T-helper 2 cell treated with Interferon-gamma antibody and Interleukin-4, amounts not matched to agents 5 μg/mL and 100 μg/mL, for 36 hours (primary cell): ENCODE measurements around the gene CDYL2.

Source experiments
- DNase-seq: peaks from one replicate; pipeline ENCODE4 v3.0.0; 2021; ENCODE audit warnings: low spot score
- H3K27ac Mint-ChIP-seq: one replicate; pipeline ENCODE4 v1.8.0; 2021; ENCODE audit warnings: mild to moderate bottlenecking, mixed read lengths
- H3K27me3 Mint-ChIP-seq: one replicate; pipeline ENCODE4 v1.8.0; 2021; ENCODE audit warnings: low read depth, mixed read lengths
- H3K36me3 Mint-ChIP-seq: one replicate; pipeline ENCODE4 v1.8.0; 2021; ENCODE audit warnings: low read depth, mixed read lengths
- H3K4me1 Mint-ChIP-seq: one replicate; pipeline ENCODE4 v1.8.0; 2021; ENCODE audit warnings: low read depth, mixed read lengths
- H3K4me3 Mint-ChIP-seq: one replicate; pipeline ENCODE4 v1.8.0; 2022; ENCODE audit warnings: mild to moderate bottlenecking, moderate library complexity, mixed read lengths
- H3K9me3 Mint-ChIP-seq: one replicate; pipeline ENCODE4 v1.8.0; 2021; ENCODE audit warnings: mixed read lengths

Gene CDYL2

DNA sequence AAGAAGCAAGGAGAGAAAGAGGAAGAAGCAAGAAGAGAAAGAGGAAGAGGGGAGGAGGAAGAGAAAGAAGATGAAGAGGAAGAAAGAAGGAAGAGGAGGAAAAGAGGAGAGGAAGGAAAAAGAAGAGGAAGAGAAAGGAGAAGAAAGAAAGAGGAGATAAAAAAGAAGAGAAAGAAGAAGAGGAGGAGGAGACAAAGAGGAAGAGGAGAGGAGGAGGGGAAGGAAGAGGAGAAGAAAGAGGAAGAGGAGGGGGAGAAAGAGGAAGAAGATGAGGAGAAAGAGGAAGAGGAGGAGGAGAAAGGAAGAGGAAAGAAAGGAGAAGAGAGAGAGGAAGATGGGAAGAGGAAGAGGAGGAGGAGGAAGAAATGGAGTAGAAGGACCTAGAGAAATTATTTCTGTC, 80.4 kb downstream of the CDYL2 start:
- peaks cover 4% of the 10 kb centered on the region for H3K36me3 Mint-ChIP-seq
- H3K9me3 Mint-ChIP-seq = peaks cover 10% of the 10 kb centered on the region
- peaks cover 15% of the 10 kb centered on the region for H3K4me1 Mint-ChIP-seq
- DNase-seq = no peak
- H3K27ac Mint-ChIP-seq = peak overlapping the region; percentile 10
- H3K4me3 Mint-ChIP-seq = no peak overlapping the region
- no peaks in the 10 kb centered on the region for H3K27me3 Mint-ChIP-seq

DNA sequence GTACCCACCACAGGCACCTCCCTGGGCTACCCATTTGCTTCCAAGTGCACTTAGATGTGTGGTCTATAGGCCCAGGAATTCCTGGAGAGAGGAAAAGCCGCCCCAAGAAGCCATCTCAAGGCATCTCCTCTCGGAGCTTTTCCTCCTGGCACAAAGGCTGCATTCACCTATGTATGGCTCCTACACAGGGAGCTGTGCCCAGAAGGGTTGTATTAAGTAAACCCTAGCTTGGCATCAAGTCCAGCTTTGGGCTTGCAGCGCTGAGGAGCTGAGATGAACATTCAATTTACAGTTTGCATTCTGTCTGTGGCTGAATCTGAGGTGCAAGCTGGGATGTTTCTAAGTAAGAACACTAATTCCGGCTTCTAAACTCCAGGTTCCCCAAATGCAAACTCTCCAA, 81.3 kb downstream of the CDYL2 start:
- peaks cover 15% of the 10 kb centered on the region for H3K4me1 Mint-ChIP-seq
- H3K36me3 Mint-ChIP-seq = peaks cover 4% of the 10 kb centered on the region
- DNase-seq = no peak
- peaks cover 10% of the 10 kb centered on the region for H3K9me3 Mint-ChIP-seq
- H3K27me3 Mint-ChIP-seq = no peaks in the 10 kb centered on the region
- H3K27ac Mint-ChIP-seq = no peak overlapping the region
- no peak overlapping the region for H3K4me3 Mint-ChIP-seq

DNA sequence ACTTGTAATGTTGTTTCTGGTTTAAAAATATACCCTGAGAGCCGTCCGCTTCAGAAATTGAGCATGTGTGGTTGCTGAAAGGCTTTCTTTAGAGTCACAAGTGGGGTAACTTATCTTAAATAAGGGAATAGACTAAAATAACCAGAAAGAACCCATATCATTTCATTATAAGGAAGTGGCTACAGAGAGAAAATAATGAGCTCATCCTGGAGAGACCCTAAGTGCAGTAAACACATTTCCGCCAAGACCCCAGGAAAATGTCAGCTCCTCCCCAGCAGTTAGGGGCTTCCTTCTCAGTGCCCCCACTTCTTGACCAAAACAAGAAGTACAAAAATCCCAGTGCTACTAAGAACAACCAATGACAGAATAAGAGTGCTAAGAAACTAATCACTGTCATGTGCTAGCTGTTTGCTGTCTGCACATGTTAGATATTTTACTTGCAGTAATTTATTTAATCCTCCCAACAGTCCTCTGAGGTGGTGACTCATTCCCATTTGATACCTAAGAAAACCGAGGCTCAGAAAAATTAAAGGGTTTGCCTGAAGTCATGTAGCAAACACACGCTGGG, 83.5 kb downstream of the CDYL2 start:
- no peak overlapping the region for H3K27ac Mint-ChIP-seq

DNA sequence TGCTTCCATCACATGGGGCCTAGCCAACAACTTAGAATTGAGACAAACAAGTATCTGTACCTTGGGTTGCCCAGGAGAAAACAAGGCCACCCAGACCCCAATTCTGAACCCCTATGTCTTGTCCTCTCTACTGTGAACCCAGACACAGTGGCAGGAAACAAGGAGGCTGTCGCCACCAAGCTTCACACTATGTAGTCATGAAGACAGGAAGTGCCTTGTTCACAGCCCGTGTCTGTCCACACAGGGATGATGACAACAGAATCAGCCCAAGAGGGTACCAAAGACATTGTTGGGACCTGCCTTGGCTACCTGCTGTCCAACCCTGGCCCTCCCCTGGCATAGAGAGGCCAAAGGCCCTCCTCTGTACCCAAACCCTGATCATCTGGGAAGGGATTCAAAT, 84.8 kb downstream of the CDYL2 start:
- peaks cover 10% of the 10 kb centered on the region for H3K9me3 Mint-ChIP-seq

More for the DNA sequence above, 83.5 kb downstream of the CDYL2 start:
- no peaks in the 10 kb centered on the region for H3K27me3 Mint-ChIP-seq
- DNase-seq = no peak
- peaks cover 9% of the 10 kb centered on the region for H3K4me1 Mint-ChIP-seq
- H3K36me3 Mint-ChIP-seq = peaks cover 4% of the 10 kb centered on the region
- peaks cover 10% of the 10 kb centered on the region for H3K9me3 Mint-ChIP-seq
- no peak overlapping the region for H3K4me3 Mint-ChIP-seq

DNA sequence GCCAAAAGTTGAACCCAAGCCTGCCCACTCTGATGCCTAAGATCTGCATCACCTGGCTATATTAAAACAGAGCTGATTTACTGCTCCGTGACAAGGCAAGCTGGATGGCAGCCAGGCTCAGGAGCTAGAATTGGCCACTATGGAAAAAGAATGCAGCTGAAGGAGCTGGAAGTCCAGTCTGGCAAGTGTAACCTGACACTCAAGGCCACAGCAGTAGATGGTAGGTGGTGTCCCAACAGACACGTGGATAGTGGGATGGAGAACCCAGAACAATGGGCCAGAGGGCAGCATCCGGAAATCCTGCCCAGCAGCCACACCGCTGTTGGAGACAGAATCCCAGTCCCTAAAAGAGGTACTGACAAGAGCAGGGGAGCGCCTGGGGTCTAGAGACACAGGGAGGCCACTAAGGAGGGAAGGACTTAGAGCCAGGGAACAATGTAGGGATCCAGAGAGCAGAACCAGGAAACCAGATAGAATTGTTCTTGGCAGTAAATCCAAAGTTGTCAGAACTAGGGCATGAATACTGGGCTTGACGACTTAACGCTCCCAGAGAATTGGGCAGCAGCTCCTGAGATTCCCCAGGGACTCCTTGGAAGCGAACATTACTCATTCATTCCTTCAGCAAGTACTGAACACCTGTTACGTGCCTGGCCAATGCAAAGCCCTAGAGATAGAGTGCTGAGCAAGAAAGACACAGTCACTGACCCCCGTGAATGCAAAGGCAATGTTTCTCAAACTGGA, 85.7 kb downstream of the CDYL2 start:
- H3K9me3 Mint-ChIP-seq = peaks cover 8% of the 10 kb centered on the region
- peaks cover 9% of the 10 kb centered on the region for H3K4me1 Mint-ChIP-seq
- H3K36me3 Mint-ChIP-seq = peaks cover 2% of the 10 kb centered on the region
- H3K4me3 Mint-ChIP-seq = no peak overlapping the region
- H3K27ac Mint-ChIP-seq = no peak overlapping the region
- no peak for DNase-seq
- no peaks in the 10 kb centered on the region for H3K27me3 Mint-ChIP-seq

More for the DNA sequence above, 84.8 kb downstream of the CDYL2 start:
- peaks cover 9% of the 10 kb centered on the region for H3K4me1 Mint-ChIP-seq
- no peak for DNase-seq
- H3K4me3 Mint-ChIP-seq = no peak overlapping the region
- H3K27me3 Mint-ChIP-seq = no peaks in the 10 kb centered on the region
- H3K36me3 Mint-ChIP-seq = peaks cover 4% of the 10 kb centered on the region
- no peak overlapping the region for H3K27ac Mint-ChIP-seq

DNA sequence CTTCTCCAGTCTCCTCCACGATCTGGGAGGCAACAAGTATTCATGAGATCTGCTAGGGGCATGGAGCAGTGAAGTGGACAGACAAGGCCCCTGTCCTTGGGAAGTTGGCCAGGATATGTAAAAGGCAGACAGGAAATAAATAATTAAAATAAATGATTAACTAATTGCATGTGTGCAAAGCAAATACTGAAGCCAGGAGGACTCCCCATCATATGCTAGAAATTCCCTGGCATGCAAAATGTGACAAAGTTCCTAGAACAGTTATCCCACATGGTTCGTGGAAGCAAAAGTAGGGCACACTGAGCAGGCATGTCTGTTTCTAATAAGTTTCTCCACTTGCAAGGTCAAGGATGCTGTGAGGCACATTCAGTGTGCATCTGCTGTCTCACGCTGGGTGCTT, 86.8 kb downstream of the CDYL2 start:
- Mint-ChIP-seq H3K4me3 (no peak overlapping the region), H3K27ac (no peak overlapping the region), H3K9me3 (peaks cover 4% of the 10 kb centered on the region), H3K4me1 (peaks cover 9% of the 10 kb centered on the region), H3K27me3 (no peaks in the 10 kb centered on the region), H3K36me3 (no peaks in the 10 kb centered on the region)
- DNase-seq = no peak

DNA sequence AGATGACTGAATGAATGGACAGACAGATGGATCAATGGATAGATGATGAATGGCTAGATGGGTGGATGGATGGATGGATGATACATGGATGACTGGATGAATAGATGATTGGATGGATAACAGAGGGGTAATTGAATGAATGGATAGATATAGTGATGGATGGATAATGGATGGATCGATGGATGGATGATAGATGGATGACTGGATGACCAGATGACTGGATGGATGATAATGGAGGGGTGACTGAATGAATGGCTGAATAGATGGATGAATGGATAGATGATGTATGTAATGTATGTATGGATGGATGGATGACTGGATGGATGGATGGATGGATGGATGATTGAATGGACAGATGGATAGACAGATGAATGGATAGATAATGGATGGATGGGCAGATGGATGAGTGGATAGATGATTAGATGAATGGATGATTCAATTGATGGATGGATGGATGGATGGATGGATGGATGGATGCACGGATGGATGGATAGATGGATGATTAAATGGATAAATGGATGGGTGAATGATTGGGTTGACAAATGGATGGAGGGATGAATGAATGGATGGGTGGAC, 87.7 kb downstream of the CDYL2 start:
- Mint-ChIP-seq H3K9me3 (no peaks in the 10 kb centered on the region), H3K27me3 (no peaks in the 10 kb centered on the region), H3K27ac (no peak overlapping the region), H3K36me3 (no peaks in the 10 kb centered on the region), H3K4me3 (no peak overlapping the region), H3K4me1 (peaks cover 9% of the 10 kb centered on the region)
- no peak for DNase-seq

DNA sequence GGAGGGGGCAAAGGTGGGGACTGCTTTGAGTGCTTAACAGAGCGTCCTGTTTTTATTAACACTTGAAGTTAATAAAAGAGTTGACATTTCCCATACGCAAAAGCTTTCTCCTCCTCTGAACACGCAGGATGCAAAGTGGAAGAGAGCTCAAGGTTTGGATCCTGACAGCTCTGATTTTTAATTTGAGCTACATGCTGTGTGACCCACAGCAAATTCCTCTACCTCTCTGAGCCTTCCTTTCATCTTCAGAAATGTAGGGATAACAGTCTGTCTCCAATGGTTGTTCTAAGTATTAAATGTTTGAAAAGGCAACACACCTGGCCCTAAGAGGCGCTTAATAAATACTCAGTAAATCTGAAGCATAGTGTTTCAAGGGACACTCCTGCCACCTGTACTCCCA, 93.0 kb downstream of the CDYL2 start:
- no peaks in the 10 kb centered on the region for H3K4me1 Mint-ChIP-seq
- no peak overlapping the region for H3K27ac Mint-ChIP-seq
- peaks cover 2% of the 10 kb centered on the region for H3K36me3 Mint-ChIP-seq
- H3K27me3 Mint-ChIP-seq = no peaks in the 10 kb centered on the region
- no peak for DNase-seq
- H3K9me3 Mint-ChIP-seq = no peaks in the 10 kb centered on the region
- no peak overlapping the region for H3K4me3 Mint-ChIP-seq

DNA sequence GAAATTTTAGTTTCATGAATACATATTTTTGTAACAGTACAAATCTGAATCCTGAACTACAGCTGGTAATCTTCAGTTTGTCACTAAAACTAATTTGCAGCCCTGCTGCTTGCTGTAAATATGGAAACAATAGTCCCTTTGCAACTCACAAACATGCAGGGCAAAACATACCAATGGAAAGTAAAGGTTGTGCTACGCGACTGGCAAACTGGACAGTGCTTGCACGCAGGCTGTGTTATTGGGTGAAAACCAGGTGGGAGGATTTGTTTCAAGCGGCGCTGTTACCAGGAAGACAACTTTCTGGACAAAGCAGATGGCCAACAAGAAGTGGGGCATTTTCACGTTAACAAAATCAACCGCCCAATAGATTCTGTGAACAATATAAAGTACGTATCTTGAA, 93.5 kb downstream of the CDYL2 start:
- no peaks in the 10 kb centered on the region for H3K27me3 Mint-ChIP-seq
- H3K27ac Mint-ChIP-seq = no peak overlapping the region
- H3K36me3 Mint-ChIP-seq = peaks cover 2% of the 10 kb centered on the region
- DNase-seq = no peak
- no peak overlapping the region for H3K4me3 Mint-ChIP-seq
- no peaks in the 10 kb centered on the region for H3K9me3 Mint-ChIP-seq
- H3K4me1 Mint-ChIP-seq = no peaks in the 10 kb centered on the region

DNA sequence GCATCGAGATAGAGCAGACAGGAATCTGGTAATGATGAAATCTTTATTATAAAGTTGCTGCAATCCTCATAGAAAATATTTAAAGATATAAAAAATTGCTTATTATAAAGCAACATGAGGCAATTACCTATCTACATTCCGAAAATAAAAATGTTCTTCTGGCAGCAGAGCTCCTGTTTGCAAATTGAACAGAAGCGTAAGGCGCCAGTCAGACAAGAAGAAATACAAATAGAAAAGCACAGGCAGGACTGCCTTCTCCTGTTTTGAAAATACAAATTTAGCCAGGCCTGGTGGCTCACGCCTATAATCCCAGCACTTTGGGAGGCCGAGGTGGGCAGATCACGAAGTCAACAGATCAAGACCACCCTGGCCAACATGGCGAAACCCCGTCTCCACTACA, 95.6 kb downstream of the CDYL2 start:
- Mint-ChIP-seq H3K27ac (no peak overlapping the region), H3K9me3 (no peaks in the 10 kb centered on the region), H3K36me3 (peaks cover 2% of the 10 kb centered on the region), H3K27me3 (no peaks in the 10 kb centered on the region), H3K4me1 (peaks cover 3% of the 10 kb centered on the region), H3K4me3 (no peak overlapping the region)
- DNase-seq = no peak

DNA sequence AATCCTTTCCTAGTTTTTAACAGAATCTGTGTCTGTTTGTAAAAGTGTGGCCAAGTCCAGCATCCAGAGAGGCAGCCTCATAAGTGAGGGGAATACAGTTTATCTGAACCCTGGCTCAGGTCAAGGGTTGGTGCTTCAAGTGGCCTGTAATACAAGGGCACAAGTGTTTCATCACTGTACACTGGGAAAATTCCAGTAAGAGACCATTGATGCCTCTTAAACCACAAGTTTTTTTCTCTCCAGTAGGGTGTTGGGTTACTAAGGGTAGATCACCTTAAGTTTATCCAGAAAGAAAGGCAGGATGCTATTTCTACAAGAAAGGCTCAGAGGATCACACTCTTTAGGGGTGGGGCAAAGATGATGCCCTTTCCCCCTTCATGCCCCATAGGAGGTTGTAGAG, 96.7 kb downstream of the CDYL2 start:
- Mint-ChIP-seq H3K27me3 (no peaks in the 10 kb centered on the region), H3K36me3 (peaks cover 2% of the 10 kb centered on the region), H3K9me3 (no peaks in the 10 kb centered on the region), H3K4me1 (peaks cover 3% of the 10 kb centered on the region), H3K4me3 (no peak overlapping the region), H3K27ac (no peak overlapping the region)
- no peak for DNase-seq

DNA sequence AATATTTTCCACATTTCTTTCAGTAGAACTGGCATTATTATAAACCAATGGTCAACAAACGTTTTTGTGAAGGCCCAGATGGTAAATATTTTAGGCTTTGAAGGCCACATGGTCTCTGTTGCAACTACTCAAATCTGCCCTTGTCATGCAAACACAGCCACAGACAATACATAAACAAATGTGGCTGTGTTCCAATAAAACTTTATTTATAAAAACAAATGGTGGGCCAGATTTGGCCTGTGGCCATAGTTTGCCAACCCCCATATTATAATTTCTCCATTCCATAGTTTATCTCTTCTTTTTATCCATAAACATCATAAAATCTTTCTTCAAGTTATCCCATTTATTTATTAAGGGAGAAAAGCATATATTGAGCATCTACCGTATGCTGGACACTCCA, 98.8 kb downstream of the CDYL2 start:
- H3K9me3 Mint-ChIP-seq = no peaks in the 10 kb centered on the region
- H3K27me3 Mint-ChIP-seq = no peaks in the 10 kb centered on the region
- peaks cover 8% of the 10 kb centered on the region for H3K4me1 Mint-ChIP-seq
- DNase-seq = no peak
- H3K36me3 Mint-ChIP-seq = peaks cover 2% of the 10 kb centered on the region
- no peak overlapping the region for H3K4me3 Mint-ChIP-seq
- no peak overlapping the region for H3K27ac Mint-ChIP-seq

DNA sequence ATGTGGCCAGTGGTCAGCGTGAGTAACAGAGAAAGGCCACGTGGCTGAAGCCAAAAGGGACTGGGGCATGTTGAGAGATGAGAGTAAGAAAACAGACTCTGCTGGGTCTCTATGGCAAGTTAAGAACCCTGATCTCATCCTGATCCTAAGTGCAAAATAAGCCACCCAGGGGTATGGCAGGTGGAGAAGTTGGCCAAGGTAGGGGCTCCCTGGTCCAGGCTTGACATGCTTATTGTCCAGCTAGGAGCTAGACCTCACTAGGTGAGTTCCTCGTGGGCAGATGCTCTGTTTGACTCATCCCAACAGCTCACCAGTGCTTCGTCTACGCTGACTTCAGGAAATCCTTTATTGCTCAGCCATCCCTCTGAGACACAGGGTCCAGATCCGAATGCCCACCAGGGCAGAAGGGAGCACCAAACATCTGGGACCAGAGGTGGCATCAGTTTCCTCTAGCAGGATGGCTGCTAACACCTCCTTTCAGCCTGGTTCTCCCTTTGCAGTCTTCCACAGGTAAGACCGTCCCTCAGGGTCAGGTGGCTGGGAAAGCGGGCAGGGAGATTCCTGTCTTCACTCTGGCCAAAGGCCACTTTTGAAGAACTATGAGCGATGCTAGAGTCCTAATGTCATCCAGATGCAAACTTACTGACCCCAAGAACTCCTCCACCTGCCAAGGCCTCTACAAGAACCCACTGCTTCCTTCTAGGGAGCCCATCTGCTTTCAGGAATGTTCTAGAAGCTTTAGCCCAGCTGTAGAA, 99.5 kb downstream of the CDYL2 start:
- Mint-ChIP-seq H3K4me1 (peaks cover 8% of the 10 kb centered on the region), H3K4me3 (no peak overlapping the region), H3K9me3 (no peaks in the 10 kb centered on the region), H3K36me3 (peaks cover 2% of the 10 kb centered on the region), H3K27ac (no peak overlapping the region), H3K27me3 (no peaks in the 10 kb centered on the region)
- DNase-seq = no peak
